ENCODE results near the gene RHOB. TPM values are rescaled to one million over a fixed set of nuclear protein-coding genes. Genes with fewer than 3 reads are reported as not detected.

RHOB gene
- total and polyA plus RNA-seq, 2 of the 13 experiments (the other 11 are each of a cell fraction or from before 2014, with no cell fraction given), result 192 to 268 TPM

DNA sequence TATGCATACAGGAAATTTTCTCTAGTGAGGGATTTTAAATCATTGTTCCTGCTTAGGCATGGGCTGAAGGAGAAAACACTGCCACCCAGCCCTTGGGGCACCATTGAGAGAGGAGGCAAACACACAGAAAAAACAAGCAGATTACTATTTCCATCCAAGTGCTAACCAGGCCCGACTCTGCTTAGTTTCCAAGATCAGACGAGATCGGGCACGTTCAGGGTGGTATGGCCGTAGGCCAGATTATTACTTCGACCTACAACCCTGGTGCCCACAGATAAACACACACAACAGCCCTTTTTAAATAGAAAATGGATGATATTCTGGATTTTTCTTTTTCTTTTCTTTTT is 45.4 kb upstream of the RHOB start:
- in situ Hi-C loops (cut with HindIII; ENCODE audit: extremely low pct_ligation_motif_present, low pct_unique_long_range_greater_than_20kb), result no loop called here
- Histone ChIP-seq H3K9ac (ENCODE audit: insufficient read depth, low read depth, low read length) (no peak overlapping the region), H3K36me3 (replicated peaks in 1 of 2; ENCODE audit: control insufficient read depth in 1 of 2, insufficient read depth in 2 of 2, low read length in 2 of 2) (no peaks in the 10 kb centered on the region), H3K79me2 (ENCODE audit: insufficient read depth, low read length) (no peaks in the 10 kb centered on the region), H4K20me1 (ENCODE audit: insufficient read depth, low read length) (no peaks in the 10 kb centered on the region), H3K27me3 (ENCODE audit: control insufficient read depth in 1 of 2, insufficient read depth in 2 of 2, low read length in 2 of 2) (peaks cover 2 to 38% of the 10 kb centered on the region in 2 experiments; a peak in 4 of 5 replicates), H2AFZ (ENCODE audit: low read length) (no peak overlapping the region), H3K4me1 (ENCODE audit: insufficient read depth, low read length) (peaks cover 16% of the 10 kb centered on the region), H3K4me2 (ENCODE audit: low read depth, low read length) (no peak overlapping the region), H3K4me3 (replicated peaks in 1 of 3; ENCODE audit: insufficient read depth in 1 of 3, low read depth in 2 of 3, low read length in 3 of 3) (no peak overlapping the region), H3K9me3 (ENCODE audit: low read length) (no peaks in the 10 kb centered on the region), H3K27ac (ENCODE audit: extremely low read length, insufficient read depth, low read length) (no peak overlapping the region)
- ATAC-seq (no peak), DNase-seq (ENCODE audit: low spot score) (no peak), FAIRE-seq (no peak)
- TF ChIP-seq ZMYM2 (CRISPR knock-in tag; IDR thresholded peaks at IDR 0.05), result no peak
- TF ChIP-seq ZNF558 (CRISPR knock-in tag; IDR thresholded peaks at IDR 0.05; ENCODE audit: borderline replicate concordance), result no peak
- no peak for TF ChIP-seq PPARG (CRISPR knock-in tag; conservative IDR thresholded peaks at IDR 0.05)
- TF ChIP-seq NR2C2 (CRISPR knock-in tag; IDR thresholded peaks at IDR 0.05; ENCODE audit: borderline replicate concordance), result no peak
- TF ChIP-seq NR2F2 (IDR thresholded peaks at IDR 0.05; ENCODE audit: borderline replicate concordance, low read depth), result no peak
- no peak for TF ChIP-seq CBFB (CRISPR knock-in tag; IDR thresholded peaks at IDR 0.05)
- TF ChIP-seq, protein P1, sequence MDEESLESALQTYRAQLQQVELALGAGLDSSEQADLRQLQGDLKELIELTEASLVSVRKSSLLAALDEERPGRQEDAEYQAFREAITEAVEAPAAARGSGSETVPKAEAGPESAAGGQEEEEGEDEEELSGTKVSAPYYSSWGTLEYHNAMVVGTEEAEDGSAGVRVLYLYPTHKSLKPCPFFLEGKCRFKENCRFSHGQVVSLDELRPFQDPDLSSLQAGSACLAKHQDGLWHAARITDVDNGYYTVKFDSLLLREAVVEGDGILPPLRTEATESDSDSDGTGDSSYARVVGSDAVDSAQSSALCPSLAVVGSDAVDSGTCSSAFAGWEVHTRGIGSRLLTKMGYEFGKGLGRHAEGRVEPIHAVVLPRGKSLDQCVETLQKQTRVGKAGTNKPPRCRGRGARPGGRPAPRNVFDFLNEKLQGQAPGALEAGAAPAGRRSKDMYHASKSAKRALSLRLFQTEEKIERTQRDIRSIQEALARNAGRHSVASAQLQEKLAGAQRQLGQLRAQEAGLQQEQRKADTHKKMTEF (CRISPR knock-in tag; IDR thresholded peaks at IDR 0.05), result no peak
- TF ChIP-seq ZBTB44 (CRISPR knock-in tag; IDR thresholded peaks at IDR 0.05), result no peak
- ChIA-PET POLR2A (no interaction called here), CTCF (ENCODE audit: low intra/inter-chr PET ratio, low total read pairs) (no interaction called here)
- BruUV-seq (replicated peaks), result no TSS peak
- intact Hi-C loops (cut with micrococcal nuclease; ENCODE audit: unreplicated experiment), result no loop called here
- WGBS (ENCODE audit: low lambda C conversion rate), result 55% methylated on average over 6 of the region's 6 CpGs
